A549 (cell line): ENCODE measurements around the gene ERI2. TPM values are rescaled to one million over a fixed set of nuclear protein-coding genes. Genes with fewer than 3 reads are reported as not detected.

Source experiments
- ATAC-seq, 2 experiments: fragments of 200-7000 bp in 1 of 2; fragments of >200 bp in 1 of 2; cut with Nextera tagmentation in 1 of 2; cut with Tn5 transposase in 1 of 2; 3 replicates each; pipeline versions ENCODE4 v1.8.0 to v1.9.1; 2018 to 2020; ENCODE audit warnings: mild to moderate bottlenecking in 1 of 2, moderate library complexity in 1 of 2
- CTCF ChIA-PET: fragments of 300-600 bp; sonication (Branson Sonifier 250); formaldehyde crosslinking; extraction: SDS; loops from one replicate; lab custom pipeline; 2021; ENCODE audit warnings: antibody characterized with exemption, inconsistent platforms; lab: Yijun Ruan, JAX
- POLR2A ChIA-PET: fragments of 350-600 bp; formaldehyde crosslinking; extraction: SDS; loops from one replicate; lab custom pipeline; 2021; ENCODE audit warnings: antibody characterized with exemption, inconsistent platforms; lab: Yijun Ruan, JAX
- DNase-seq, 2 experiments: peaks; one replicate each; pipeline versions ENCODE4 v3.0.0 to v3.0.0-alpha.2; 2011 to 2016; ENCODE audit warnings: low read depth in 1 of 2, low spot score in 1 of 2
- FAIRE-seq: peaks from 2 replicates; lab custom pipeline; 2011; peaks lifted over from hg19 to GRCh38; lab: Jason Lieb, UNC
- H3K27ac ChIP-seq, 2 experiments: fragments of >200 bp; sonication (Bioruptor Twin); formaldehyde crosslinking; 3 replicates each; pipeline ENCODE4 v1.5.1; 2016 to 2017
- H3K4me1 ChIP-seq: fragments of >200 bp; sonication (Bioruptor Twin); formaldehyde crosslinking; 3 replicates; pipeline ENCODE4 v1.6.1; 2016
- H3K4me2 ChIP-seq: fragments of >200 bp; sonication (Bioruptor Twin); formaldehyde crosslinking; 3 replicates; pipeline ENCODE4 v1.6.1; 2016
- H3K4me3 ChIP-seq: fragments of >200 bp; sonication (Bioruptor Twin); formaldehyde crosslinking; 3 replicates; pipeline ENCODE4 v1.5.1; 2016
- H3K9me3 ChIP-seq: fragments of >200 bp; sonication (Bioruptor Twin); formaldehyde crosslinking; 3 replicates; pipeline ENCODE4 v1.6.1; 2016
- ATOH8 ChIP-seq: fragments of 250-450 bp; sonication (Bioruptor Pico); IDR thresholded peaks from 2 replicates; pipeline ENCODE4 v1.5.0; 2020; ENCODE audit warnings: low read depth, mild to moderate bottlenecking, moderate library complexity
- CBX2 ChIP-seq: fragments of 200-600 bp; sonication (generic); IDR thresholded peaks from 2 replicates; pipeline ENCODE4 v1.6.1; 2016; ENCODE audit warnings: low read depth, mild to moderate bottlenecking, borderline replicate concordance
- CBX8 ChIP-seq: fragments of 200-600 bp; sonication (generic); IDR thresholded peaks from 2 replicates; pipeline ENCODE4 v1.6.1; 2016
- CEBPB ChIP-seq, 2 experiments: fragments of >200 bp in 1 of 2; sonication (Bioruptor Twin) in 1 of 2; formaldehyde crosslinking in 1 of 2; IDR thresholded peaks; 2 replicates each; pipeline ENCODE4 v1.6.1; 2012 to 2016
- CTCF ChIP-seq: fragments of >200 bp; sonication (Bioruptor Twin); formaldehyde crosslinking; IDR thresholded peaks from 3 replicates; pipeline ENCODE4 v1.5.1; 2016
- EHF ChIP-seq: fragments of 250-450 bp; sonication (Bioruptor Pico); IDR thresholded peaks from 2 replicates; pipeline ENCODE4 v1.5.0; 2020; ENCODE audit warnings: mild to moderate bottlenecking
- ELK1 ChIP-seq: fragments of 150-350 bp; IDR thresholded peaks from 2 replicates; pipeline ENCODE4 v1.6.1; 2014; ENCODE audit warnings: low read depth, mild to moderate bottlenecking, low read length
- FOSB ChIP-seq: fragments of 250-450 bp; sonication (Bioruptor Pico); IDR thresholded peaks from 2 replicates; pipeline ENCODE4 v1.5.0; 2020; ENCODE audit warnings: mild to moderate bottlenecking, moderate library complexity
- FOSL2 ChIP-seq, 2 experiments: fragments of 450-650 bp in 1 of 2; fragments of >200 bp in 1 of 2; sonication (Bioruptor Twin) in 1 of 2; formaldehyde crosslinking; IDR thresholded peaks; 2 replicates each; pipeline versions ENCODE4 v1.5.0 to v1.6.1; 2016 to 2020; ENCODE audit warnings: mild to moderate bottlenecking in 1 of 2, moderate library complexity in 1 of 2
- HOXB5 ChIP-seq: fragments of 250-450 bp; sonication (Bioruptor Pico); IDR thresholded peaks from 2 replicates; pipeline ENCODE4 v1.5.0; 2020; ENCODE audit warnings: mild to moderate bottlenecking, moderate library complexity
- JUNB ChIP-seq: fragments of >200 bp; sonication (Bioruptor Twin); formaldehyde crosslinking; IDR thresholded peaks from 2 replicates; pipeline ENCODE4 v1.6.1; 2016
- MYC ChIP-seq: IDR thresholded peaks from 2 replicates; pipeline ENCODE4 v1.6.1; 2012; ENCODE audit warnings: mild to moderate bottlenecking, inconsistent platforms, low read length, improper control_type of control experiment, borderline replicate concordance
- POLR2AphosphoS2 ChIP-seq: conservative IDR thresholded peaks from 2 replicates; pipeline ENCODE4 v1.6.1; 2012; ENCODE audit warnings: low read length, improper control_type of control experiment, inconsistent platforms
- RAD21 ChIP-seq, 2 experiments: fragments of >200 bp in 1 of 2; sonication (Bioruptor Twin) in 1 of 2; formaldehyde crosslinking in 1 of 2; IDR thresholded peaks in 1 of 2; conservative IDR thresholded peaks in 1 of 2; 2 replicates in 1 of 2; 3 replicates in 1 of 2; pipeline ENCODE4 v1.6.1; 2012 to 2018; ENCODE audit warnings: inconsistent platforms in 1 of 2
- RARB ChIP-seq: fragments of 250-450 bp; sonication (Bioruptor Pico); IDR thresholded peaks from 2 replicates; pipeline ENCODE4 v1.8.0; 2021; ENCODE audit warnings: mild to moderate bottlenecking, moderate library complexity
- RCOR1 ChIP-seq: fragments of 150-350 bp; IDR thresholded peaks from 2 replicates; pipeline ENCODE4 v1.6.1; 2014; ENCODE audit warnings: antibody characterized with exemption, low read length, low read depth
- SMC3 ChIP-seq: fragments of >200 bp; sonication (Bioruptor Twin); formaldehyde crosslinking; IDR thresholded peaks from 3 replicates; pipeline ENCODE4 v1.6.1; 2018; ENCODE audit warnings: inconsistent platforms
- USF2 ChIP-seq: fragments of 450-650 bp; IDR thresholded peaks from 2 replicates; pipeline ENCODE4 v1.6.1; 2014; ENCODE audit warnings: antibody characterized with exemption
- ZC3H11A ChIP-seq: fragments of 450-650 bp; IDR thresholded peaks from 2 replicates; pipeline ENCODE4 v1.6.1; 2014; ENCODE audit warnings: antibody characterized with exemption, mild to moderate bottlenecking
- ZSCAN20 ChIP-seq: fragments of 250-450 bp; sonication (Bioruptor Pico); IDR thresholded peaks from 2 replicates; pipeline ENCODE4 v1.8.0; 2022; ENCODE audit warnings: mild to moderate bottlenecking, moderate library complexity
- WGBS: methylation state at CpG from one replicate; pipeline ENCODE4 v1.1.6; 2017; ENCODE audit errors: missing lambda C conversion rate; 5-methylcytosine and 5-hydroxymethylcytosine counted together
- polyA plus RNA-seq, 4 experiments: library from polyadenylated mRNA; depleted of rRNA in 3 of 4; stranded (reverse); fragments of >200 nt; fragmentation: RNase III in 1 of 4; extraction: RNeasy Plus Mini Kit Qiagen cat#74134 plus additional on column Dnase treatment in 1 of 4; gene quantifications; 2 replicates in 3 of 4; 3 replicates in 1 of 4; pipeline ENCODE4 v1.2.3, GENCODE V29; 2011 to 2017

Gene ERI2
- polyA plus RNA-seq, 2 of the 4 experiments (the other 2 are of a cell fraction) = 15.9 to 25.1 TPM

GRCh38 chr16:20844054-20844453 lies 37.8 kb upstream of the ERI2 start:
- POLR2A ChIA-PET = no interaction called here
- H3K4me3 ChIP-seq = no peak overlapping the region
- no peak overlapping the region for H3K4me2 ChIP-seq
- no peak for FAIRE-seq
- 86% methylated on average over 2 of the region's 2 CpGs for WGBS
- CTCF ChIA-PET = interaction anchor here (1.2 to 1.7 kb wide), 4 partner anchors 10 to 240 kb away, joined by 3 to 6 read pairs (median 3); partner anchors contain the start of genes ERI2 and REXO5
- no peak for DNase-seq
- no peak overlapping the region for H3K27ac ChIP-seq
- H3K4me1 ChIP-seq = no peaks in the 10 kb centered on the region
- TF ChIP-seq FOSB (CRISPR knock-in tag) (no peak), POLR2AphosphoS2 (no peak), RCOR1 (no peak), CBX2 (no peak), ZSCAN20 (CRISPR knock-in tag) (no peak), ZC3H11A (no peak), USF2 (no peak), RAD21 (conservative IDR thresholded peaks at IDR 0.05 in 1 of 2, IDR thresholded peaks at IDR 0.05 in 1 of 2) (no peak), FOSL2 (IDR thresholded peaks at IDR 0.05) (no peak), FOSL2 (CRISPR knock-in tag; IDR thresholded peaks at IDR 0.05) (no peak), CEBPB (IDR thresholded peaks at IDR 0.05) (no peak), HOXB5 (CRISPR knock-in tag) (no peak), ELK1 (no peak), ATOH8 (no peak), CTCF (no peak), MYC (no peak), JUNB (no peak), SMC3 (no peak), CBX8 (no peak), RARB (CRISPR knock-in tag) (no peak)
- no peaks in the 10 kb centered on the region for H3K9me3 ChIP-seq
- ATAC-seq = no peak

- H3K4me1 ChIP-seq = no peaks in the 10 kb centered on the region
- H3K4me3 ChIP-seq = no peak overlapping the region
- H3K27ac ChIP-seq = no peak overlapping the region
- 0 out of 3 replicates have a peak, but pooled peaks cover 3% of the 10 kb centered on the region for H3K9me3 ChIP-seq
- CTCF ChIA-PET = no interaction called here
- 89% methylated on average over 2 of the region's 2 CpGs for WGBS
- no peak for FAIRE-seq
- POLR2A ChIA-PET = no interaction called here
- H3K4me2 ChIP-seq = no peak overlapping the region
- no peak for TF ChIP-seq EHF (CRISPR knock-in tag)
- no peak for TF ChIP-seq RCOR1
- TF ChIP-seq JUNB = no peak
- TF ChIP-seq CEBPB (IDR thresholded peaks at IDR 0.05) = no peak
- TF ChIP-seq, all 56 proteins: peak for 0
- DNase-seq (no peak), ATAC-seq (no peak)
These were observed 33.2 kb upstream of the ERI2 start for GRCh38 chr16:20839504-20839903.
